ENCODE results near the gene DLST. TPM values are rescaled to one million over a fixed set of nuclear protein-coding genes. Genes with fewer than 3 reads are reported as not detected.

Gene DLST
- total RNA-seq, 1 donor from 2014 or later = 90.4 TPM

DNA sequence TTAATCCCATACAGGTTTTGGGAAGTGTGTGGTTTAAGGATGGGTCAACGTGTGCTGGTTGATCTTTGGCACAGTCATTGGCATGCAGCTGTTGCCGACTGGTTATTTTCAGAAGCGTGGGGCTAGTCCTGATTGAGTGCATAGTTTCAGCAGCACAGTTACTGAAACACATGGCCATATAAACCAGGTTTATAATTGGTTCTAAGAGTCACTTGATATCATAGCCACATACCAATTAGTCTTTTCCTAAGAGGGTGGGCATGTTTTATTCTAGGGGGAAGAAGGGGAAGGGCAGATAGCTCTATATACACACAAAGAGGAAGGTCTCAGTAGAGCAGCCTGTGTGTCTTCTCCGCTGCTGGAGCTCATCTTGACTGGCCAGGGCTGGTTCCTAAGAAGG lies 52.3 kb downstream of the DLST start:
- H3K27me3 Mint-ChIP-seq = peaks cover 2% of the 10 kb centered on the region
- peaks cover 29% of the 10 kb centered on the region for H3K4me1 Mint-ChIP-seq
- ChIA-PET POLR2A (interaction anchor here (1.4 kb wide), 1 partner anchor 11 kb away, joined by 3 read pairs; the partner anchor contains the start of gene RPS6KL1), CTCF (interaction anchor here (1.0 to 1.5 kb wide), 2 partner anchors 73 to 154 kb away, joined by 3 to 4 read pairs; no protein-coding TSS in a partner anchor)
- no peaks in the 10 kb centered on the region for H3K9me3 Mint-ChIP-seq
- no peak for DNase-seq
- no peak for ATAC-seq (ENCODE audit: low read depth)
- intact Hi-C loops (cut with micrococcal nuclease) = no loop called here
- H3K27ac Mint-ChIP-seq = no peak overlapping the region
- H3K4me3 Mint-ChIP-seq = no peak overlapping the region
- no peaks in the 10 kb centered on the region for H3K36me3 Mint-ChIP-seq (ENCODE audit: low read depth)
- TF ChIP-seq, protein P1, sequence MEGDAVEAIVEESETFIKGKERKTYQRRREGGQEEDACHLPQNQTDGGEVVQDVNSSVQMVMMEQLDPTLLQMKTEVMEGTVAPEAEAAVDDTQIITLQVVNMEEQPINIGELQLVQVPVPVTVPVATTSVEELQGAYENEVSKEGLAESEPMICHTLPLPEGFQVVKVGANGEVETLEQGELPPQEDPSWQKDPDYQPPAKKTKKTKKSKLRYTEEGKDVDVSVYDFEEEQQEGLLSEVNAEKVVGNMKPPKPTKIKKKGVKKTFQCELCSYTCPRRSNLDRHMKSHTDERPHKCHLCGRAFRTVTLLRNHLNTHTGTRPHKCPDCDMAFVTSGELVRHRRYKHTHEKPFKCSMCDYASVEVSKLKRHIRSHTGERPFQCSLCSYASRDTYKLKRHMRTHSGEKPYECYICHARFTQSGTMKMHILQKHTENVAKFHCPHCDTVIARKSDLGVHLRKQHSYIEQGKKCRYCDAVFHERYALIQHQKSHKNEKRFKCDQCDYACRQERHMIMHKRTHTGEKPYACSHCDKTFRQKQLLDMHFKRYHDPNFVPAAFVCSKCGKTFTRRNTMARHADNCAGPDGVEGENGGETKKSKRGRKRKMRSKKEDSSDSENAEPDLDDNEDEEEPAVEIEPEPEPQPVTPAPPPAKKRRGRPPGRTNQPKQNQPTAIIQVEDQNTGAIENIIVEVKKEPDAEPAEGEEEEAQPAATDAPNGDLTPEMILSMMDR (IDR thresholded peaks at IDR 0.05) = no peak

DNA sequence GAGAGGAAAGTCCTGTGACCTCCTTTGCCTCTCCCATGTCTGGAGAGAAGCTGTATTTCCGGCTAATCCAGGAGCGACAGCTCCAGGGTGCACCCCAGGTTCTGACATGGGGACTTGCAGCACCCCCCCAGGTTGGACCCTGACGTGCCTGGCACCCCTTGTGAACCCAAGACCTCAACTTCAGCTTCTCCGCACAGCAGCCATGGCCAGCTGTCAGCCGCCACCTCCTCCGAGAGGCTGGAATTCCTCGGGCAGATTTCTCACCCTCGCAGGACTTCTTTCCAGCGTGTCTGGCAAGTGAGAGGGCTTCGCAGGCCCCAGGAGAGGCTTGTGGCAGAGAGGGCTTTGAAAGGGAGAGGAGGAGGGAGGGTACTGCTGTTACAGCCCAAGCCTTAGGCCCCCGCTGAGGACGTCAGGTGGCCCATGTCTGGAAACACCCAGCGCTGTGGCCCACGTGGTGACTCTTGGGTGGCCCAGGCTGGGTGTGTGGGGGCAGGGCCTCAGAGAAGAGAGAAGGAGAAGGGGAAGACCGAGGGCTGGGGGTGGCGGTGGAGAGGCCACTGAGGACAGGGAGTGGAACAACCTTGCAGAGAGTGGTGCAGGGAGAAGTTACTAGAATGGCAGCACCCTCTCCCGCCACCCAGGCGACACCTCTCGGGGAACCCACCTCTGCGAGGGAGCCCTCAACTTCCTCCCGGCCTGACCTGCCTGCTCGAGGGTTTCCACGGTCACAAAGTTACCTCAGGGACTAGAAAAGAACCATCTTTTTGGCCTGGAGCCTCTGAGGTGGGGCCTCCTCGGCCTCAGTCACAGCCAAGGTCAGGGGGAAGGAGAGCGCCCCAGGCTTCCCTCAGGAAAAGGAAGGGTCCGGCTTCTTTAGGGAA lies 53.0 kb downstream of the DLST start:
- no peak for DNase-seq
- Mint-ChIP-seq H3K4me1 (peaks cover 36% of the 10 kb centered on the region), H3K4me3 (no peak overlapping the region), H3K27ac (no peak overlapping the region), H3K36me3 (ENCODE audit: low read depth) (no peaks in the 10 kb centered on the region), H3K27me3 (peaks cover 2% of the 10 kb centered on the region), H3K9me3 (no peaks in the 10 kb centered on the region)
- CTCF ChIA-PET = interaction anchor here (1.0 to 1.5 kb wide), 2 partner anchors 73 to 153 kb away, joined by 3 to 4 read pairs; no protein-coding TSS in a partner anchor
- TF ChIP-seq, protein P1 (IDR thresholded peaks at IDR 0.05) = no peak
- POLR2A ChIA-PET = interaction anchor here (1.4 kb wide), 1 partner anchor 11 kb away, joined by 3 read pairs; the partner anchor contains the start of gene RPS6KL1
- intact Hi-C loops (cut with micrococcal nuclease) = no loop called here
- peak; percentile 79 for ATAC-seq (ENCODE audit: low read depth)

DNA sequence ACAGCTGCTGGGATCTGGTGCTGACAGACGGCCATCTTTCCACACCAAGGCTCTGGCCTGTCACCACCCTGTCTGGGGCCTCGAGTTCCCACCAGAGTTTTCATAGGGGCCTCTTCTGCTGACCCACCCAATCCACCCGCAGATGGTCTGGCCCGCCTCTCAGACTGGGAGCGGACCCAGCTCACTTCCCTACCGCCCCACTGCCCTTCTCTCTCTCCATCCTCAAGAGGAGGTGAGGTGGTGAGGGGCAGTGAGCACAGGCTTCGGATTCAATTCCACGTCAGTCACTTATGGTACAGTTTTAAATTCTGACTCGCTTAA lies 53.6 kb downstream of the DLST start:
- no peaks in the 10 kb centered on the region for H3K9me3 Mint-ChIP-seq
- POLR2A ChIA-PET = interaction anchor here (0.7 kb wide), 1 partner anchor 113 kb away, joined by 3 read pairs; no protein-coding TSS in a partner anchor
- H3K36me3 Mint-ChIP-seq (ENCODE audit: low read depth) = no peaks in the 10 kb centered on the region
- no peak for ATAC-seq (ENCODE audit: low read depth)
- H3K4me3 Mint-ChIP-seq = no peak overlapping the region
- TF ChIP-seq, protein P1 (IDR thresholded peaks at IDR 0.05) = no peak
- peaks cover 42% of the 10 kb centered on the region for H3K4me1 Mint-ChIP-seq
- peaks cover 2% of the 10 kb centered on the region for H3K27me3 Mint-ChIP-seq
- H3K27ac Mint-ChIP-seq = no peak overlapping the region
- DNase-seq = no peak
- intact Hi-C loops (cut with micrococcal nuclease) = no loop called here
- CTCF ChIA-PET = no interaction called here

DNA sequence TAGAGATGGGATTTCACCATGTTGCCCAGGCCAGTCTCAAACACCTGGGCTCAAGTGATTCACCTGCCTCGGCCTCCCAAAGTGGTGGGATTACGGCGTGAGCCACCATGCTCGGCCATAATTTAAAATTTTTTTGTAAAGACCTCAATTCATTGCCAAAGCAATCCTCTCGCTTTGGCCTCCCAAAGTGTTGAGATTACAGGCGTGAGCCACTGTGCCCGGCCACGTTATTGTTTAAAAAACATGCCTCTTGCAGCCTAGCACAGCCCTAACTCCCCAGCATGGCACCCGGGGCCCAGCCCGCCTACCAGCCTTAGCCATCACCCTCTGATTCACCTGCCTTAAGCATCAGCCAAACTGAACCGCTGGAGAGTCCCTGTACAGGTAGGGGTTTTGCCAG lies 54.4 kb downstream of the DLST start:
- ChIA-PET POLR2A (interaction anchor here (0.7 kb wide), 1 partner anchor 113 kb away, joined by 3 read pairs; no protein-coding TSS in a partner anchor), CTCF (interaction anchor here (1.1 to 1.6 kb wide), 3 partner anchors 10 to 30 kb away, joined by 3 to 8 read pairs (median 3); no protein-coding TSS in a partner anchor)
- Mint-ChIP-seq H3K4me3 (no peak overlapping the region), H3K27ac (no peak overlapping the region), H3K4me1 (peaks cover 51% of the 10 kb centered on the region), H3K36me3 (ENCODE audit: low read depth) (no peaks in the 10 kb centered on the region), H3K9me3 (no peaks in the 10 kb centered on the region), H3K27me3 (peaks cover 2% of the 10 kb centered on the region)
- DNase-seq (no peak), ATAC-seq (ENCODE audit: low read depth) (no peak)
- intact Hi-C loops (cut with micrococcal nuclease) = no loop called here
- TF ChIP-seq, protein P1 (IDR thresholded peaks at IDR 0.05) = no peak

DNA sequence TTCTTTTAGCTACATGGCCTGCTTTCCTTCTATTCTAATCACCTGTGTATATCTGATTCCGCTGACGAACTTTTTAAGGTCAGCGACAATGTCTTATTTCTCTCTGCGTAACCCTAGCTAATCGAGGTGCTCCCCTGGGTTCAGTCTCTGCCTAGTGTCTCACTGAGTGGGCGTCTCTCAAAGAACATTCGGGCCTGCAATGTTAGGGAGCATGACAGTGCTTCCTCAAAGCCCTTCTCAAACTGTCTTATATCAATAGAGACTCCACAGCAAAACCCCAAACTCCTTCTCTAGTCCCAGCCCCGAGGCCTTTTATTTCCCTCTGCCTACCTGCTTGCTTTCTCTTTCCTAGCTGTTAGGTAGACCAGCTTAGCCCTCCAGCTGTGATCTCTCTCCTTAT lies 55.0 kb downstream of the DLST start:
- H3K36me3 Mint-ChIP-seq (ENCODE audit: low read depth) = no peaks in the 10 kb centered on the region
- POLR2A ChIA-PET = no interaction called here
- peaks cover 56% of the 10 kb centered on the region for H3K4me1 Mint-ChIP-seq
- intact Hi-C loops (cut with micrococcal nuclease) = no loop called here
- no peaks in the 10 kb centered on the region for H3K27me3 Mint-ChIP-seq
- H3K27ac Mint-ChIP-seq = no peak overlapping the region
- CTCF ChIA-PET = interaction anchor here (1.1 to 1.6 kb wide), 3 partner anchors 9 to 30 kb away, joined by 3 to 8 read pairs (median 3); no protein-coding TSS in a partner anchor
- no peak overlapping the region for H3K4me3 Mint-ChIP-seq
- DNase-seq (no peak), ATAC-seq (ENCODE audit: low read depth) (no peak)
- TF ChIP-seq, protein P1 (IDR thresholded peaks at IDR 0.05) = no peak
- no peaks in the 10 kb centered on the region for H3K9me3 Mint-ChIP-seq

All from activated B cell treated with CpG ODN at 0.5 μM for 24 hours (primary cell).